ENCODE data around the gene FLYWCH1. TPM values are rescaled to one million over a fixed set of nuclear protein-coding genes. Genes with fewer than 3 reads are reported as not detected.

Gene FLYWCH1
- total and polyA plus RNA-seq, 10 of the 15 experiments (the other 5 are each of a cell fraction or from before 2014, with no cell fraction given): 0.47 to 33.8 (median 11.2) TPM

- intact Hi-C loops (cut with micrococcal nuclease; ENCODE audit: unreplicated experiment) (no loop called here), in situ Hi-C loops (cut with MboI) (no loop called here)
- BruUV-seq (replicated peaks): no TSS peak
- under 1% methylated on average over 97 of the region's 98 CpGs for WGBS (ENCODE audit: insufficient coverage, insufficient replicate concordance, low lambda C conversion rate, missing lambda C conversion rate)
- Histone ChIP-seq H3K4me2 (ENCODE audit: control insufficient read depth, insufficient read depth) (peak within 1 kb of the TSS; percentile 84), H3K36me3 (ENCODE audit: control insufficient read depth in 2 of 2, insufficient read depth in 2 of 2, low read length in 1 of 2) (peaks cover 4 to 11% of the 10 kb centered on the region in 2 experiments; a peak in 3 of 4 replicates), H3K9ac (ENCODE audit: control insufficient read depth, insufficient read depth, low read length) (peak within 1 kb of the TSS; percentile 80), H3K79me2 (ENCODE audit: control insufficient read depth, insufficient read depth, low read length) (peaks cover 16% of the 10 kb centered on the region), H3K9me3 (replicated peaks; ENCODE audit: control insufficient read depth, insufficient read depth, low read length) (no peaks in the 10 kb centered on the region), H3K27ac (ENCODE audit: control insufficient read depth, insufficient read depth) (peak within 1 kb of the TSS; percentile 78), H3K4me1 (ENCODE audit: control insufficient read depth, insufficient read depth, low read length) (peaks cover 26% of the 10 kb centered on the region), H4K20me1 (ENCODE audit: control insufficient read depth, insufficient read depth) (no peaks in the 10 kb centered on the region), H3K4me3 (peak within 1 kb of the TSS; percentile 91), H2AFZ (ENCODE audit: control insufficient read depth, low read depth, low read length) (peak within 1 kb of the TSS; percentile 86), H3K27me3 (replicated peaks in 1 of 2; ENCODE audit: control insufficient read depth in 2 of 2, insufficient read depth in 2 of 2, low read length in 1 of 2) (no peaks in the 10 kb centered on the region)
- peak; percentile 80 for FAIRE-seq
- peak; percentile 76 for ATAC-seq
- ChIA-PET CTCF (interaction anchor here (0.6 to 1.6 kb wide), 5 partner anchors 11 to 59 kb away, joined by 3 to 13 read pairs (median 5); partner anchors contain the start of genes FLYWCH1 and PKMYT1), RAD21 (ENCODE audit: unreplicated experiment) (interaction anchor here (1.7 kb wide), 1 partner anchor 12 kb away, joined by 6 read pairs; the partner anchor contains the start of gene PKMYT1), SMC1A (ENCODE audit: uncharacterized antibody, unreplicated experiment) (interaction anchor here (1.3 kb wide), 1 partner anchor 14 kb away, joined by 5 read pairs; no protein-coding TSS in a partner anchor), POLR2A (interaction anchor here (1.0 to 2.0 kb wide), 2 partner anchors 10 to 12 kb away, joined by 3 to 18 read pairs; partner anchors contain the start of gene PKMYT1)
- peak; percentile 72 for DNase-seq (ENCODE audit: low read depth, low spot score)
- TF ChIP-seq CHD4 (IDR thresholded peaks at IDR 0.05) (no peak), MEF2B (IDR thresholded peaks at IDR 0.05; ENCODE audit: partially characterized antibody, poor library complexity, severe bottlenecking) (no peak), NR2F1 (conservative IDR thresholded peaks at IDR 0.05) (peak; percentile 73; the same call in 1 of the 2 replicates), TCF12 (IDR thresholded peaks at IDR 0.05; ENCODE audit: low read depth, low read length) (0 out of 2 replicates have a peak, but pooled peaks have one; percentile 4), ESRRA (IDR thresholded peaks at IDR 0.05; ENCODE audit: low read length) (no peak), SMC3 (IDR thresholded peaks at IDR 0.05; ENCODE audit: borderline replicate concordance, low read length) (no peak), HDAC2 (IDR thresholded peaks at IDR 0.05) (no peak), SIX5 (IDR thresholded peaks at IDR 0.05; ENCODE audit: low read depth, low read length, severe bottlenecking) (no peak), ZNF592 (IDR thresholded peaks at IDR 0.05) (no peak)
- TF ChIP-seq, protein P1, sequence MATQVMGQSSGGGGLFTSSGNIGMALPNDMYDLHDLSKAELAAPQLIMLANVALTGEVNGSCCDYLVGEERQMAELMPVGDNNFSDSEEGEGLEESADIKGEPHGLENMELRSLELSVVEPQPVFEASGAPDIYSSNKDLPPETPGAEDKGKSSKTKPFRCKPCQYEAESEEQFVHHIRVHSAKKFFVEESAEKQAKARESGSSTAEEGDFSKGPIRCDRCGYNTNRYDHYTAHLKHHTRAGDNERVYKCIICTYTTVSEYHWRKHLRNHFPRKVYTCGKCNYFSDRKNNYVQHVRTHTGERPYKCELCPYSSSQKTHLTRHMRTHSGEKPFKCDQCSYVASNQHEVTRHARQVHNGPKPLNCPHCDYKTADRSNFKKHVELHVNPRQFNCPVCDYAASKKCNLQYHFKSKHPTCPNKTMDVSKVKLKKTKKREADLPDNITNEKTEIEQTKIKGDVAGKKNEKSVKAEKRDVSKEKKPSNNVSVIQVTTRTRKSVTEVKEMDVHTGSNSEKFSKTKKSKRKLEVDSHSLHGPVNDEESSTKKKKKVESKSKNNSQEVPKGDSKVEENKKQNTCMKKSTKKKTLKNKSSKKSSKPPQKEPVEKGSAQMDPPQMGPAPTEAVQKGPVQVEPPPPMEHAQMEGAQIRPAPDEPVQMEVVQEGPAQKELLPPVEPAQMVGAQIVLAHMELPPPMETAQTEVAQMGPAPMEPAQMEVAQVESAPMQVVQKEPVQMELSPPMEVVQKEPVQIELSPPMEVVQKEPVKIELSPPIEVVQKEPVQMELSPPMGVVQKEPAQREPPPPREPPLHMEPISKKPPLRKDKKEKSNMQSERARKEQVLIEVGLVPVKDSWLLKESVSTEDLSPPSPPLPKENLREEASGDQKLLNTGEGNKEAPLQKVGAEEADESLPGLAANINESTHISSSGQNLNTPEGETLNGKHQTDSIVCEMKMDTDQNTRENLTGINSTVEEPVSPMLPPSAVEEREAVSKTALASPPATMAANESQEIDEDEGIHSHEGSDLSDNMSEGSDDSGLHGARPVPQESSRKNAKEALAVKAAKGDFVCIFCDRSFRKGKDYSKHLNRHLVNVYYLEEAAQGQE (IDR thresholded peaks at IDR 0.05; ENCODE audit: low read depth, low read length): peak; percentile 99
- TF ChIP-seq, protein P2, sequence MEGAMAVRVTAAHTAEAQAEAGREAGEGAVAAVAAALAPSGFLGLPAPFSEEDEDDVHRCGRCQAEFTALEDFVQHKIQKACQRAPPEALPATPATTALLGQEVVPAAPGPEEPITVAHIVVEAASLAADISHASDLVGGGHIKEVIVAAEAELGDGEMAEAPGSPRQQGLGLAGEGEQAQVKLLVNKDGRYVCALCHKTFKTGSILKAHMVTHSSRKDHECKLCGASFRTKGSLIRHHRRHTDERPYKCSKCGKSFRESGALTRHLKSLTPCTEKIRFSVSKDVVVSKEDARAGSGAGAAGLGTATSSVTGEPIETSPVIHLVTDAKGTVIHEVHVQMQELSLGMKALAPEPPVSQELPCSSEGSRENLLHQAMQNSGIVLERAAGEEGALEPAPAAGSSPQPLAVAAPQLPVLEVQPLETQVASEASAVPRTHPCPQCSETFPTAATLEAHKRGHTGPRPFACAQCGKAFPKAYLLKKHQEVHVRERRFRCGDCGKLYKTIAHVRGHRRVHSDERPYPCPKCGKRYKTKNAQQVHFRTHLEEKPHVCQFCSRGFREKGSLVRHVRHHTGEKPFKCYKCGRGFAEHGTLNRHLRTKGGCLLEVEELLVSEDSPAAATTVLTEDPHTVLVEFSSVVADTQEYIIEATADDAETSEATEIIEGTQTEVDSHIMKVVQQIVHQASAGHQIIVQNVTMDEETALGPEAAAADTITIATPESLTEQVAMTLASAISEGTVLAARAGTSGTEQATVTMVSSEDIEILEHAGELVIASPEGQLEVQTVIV (IDR thresholded peaks at IDR 0.05; ENCODE audit: borderline replicate concordance, partially characterized antibody): no peak
Observed at GRCh38 chr16:2968738-2969544, 57.2 kb downstream of the FLYWCH1 start, which contains the start of gene PAQR4. PAQR4 (plus strand) TSS chr16:2969348; CDS start chr16:2969675, 327 bp downstream.
